ENCODE measurements around the gene TMX4. TPM values are rescaled to one million over a fixed set of nuclear protein-coding genes. Genes with fewer than 3 reads are reported as not detected.
"Not testable (repeated sequence)": the region's sequence is repeated elsewhere in the genome, so short reads cannot be mapped to it uniquely, and the experiment has no call there.

The TMX4 gene
- total RNA-seq, 2 donors from 2014 or later = 20.9 to 27.2 TPM

- no peak overlapping the region for H3K27ac Mint-ChIP-seq
- no peaks in the 10 kb centered on the region for H3K36me3 Mint-ChIP-seq (ENCODE audit: low read depth)
- peaks cover 4% of the 10 kb centered on the region for H3K27me3 Mint-ChIP-seq
- no peak overlapping the region for H3K4me3 Mint-ChIP-seq
- no peaks in the 10 kb centered on the region for H3K9me3 Mint-ChIP-seq
- no peak for ATAC-seq (replicated peaks)
- H3K4me1 Mint-ChIP-seq = no peaks in the 10 kb centered on the region
Observed at GRCh38 chr20:7971536-7972280, 47.9 kb downstream of the TMX4 start.

- H3K27me3 Mint-ChIP-seq = peaks cover 4% of the 10 kb centered on the region
- H3K4me1 Mint-ChIP-seq = no peaks in the 10 kb centered on the region
- H3K27ac Mint-ChIP-seq = no peak overlapping the region
- H3K36me3 Mint-ChIP-seq (ENCODE audit: low read depth) = no peaks in the 10 kb centered on the region
- no peaks in the 10 kb centered on the region for H3K9me3 Mint-ChIP-seq
- no peak for ATAC-seq (replicated peaks)
- H3K4me3 Mint-ChIP-seq = no peak overlapping the region
Observed at GRCh38 chr20:7967199-7967844, 52.2 kb downstream of the TMX4 start.

- no peaks in the 10 kb centered on the region for H3K9me3 Mint-ChIP-seq
- ATAC-seq (replicated peaks) = no peak
- H3K27me3 Mint-ChIP-seq = peaks cover 5% of the 10 kb centered on the region
- H3K27ac Mint-ChIP-seq = no peak overlapping the region
- no peaks in the 10 kb centered on the region for H3K4me1 Mint-ChIP-seq
- H3K4me3 Mint-ChIP-seq = no peak overlapping the region
- H3K36me3 Mint-ChIP-seq (ENCODE audit: low read depth) = no peaks in the 10 kb centered on the region
Observed at GRCh38 chr20:7966176-7966575, 53.4 kb downstream of the TMX4 start.

GRCh38 chr20:7959484-7959883, 60.1 kb downstream of the TMX4 start:
- Mint-ChIP-seq H3K27me3 (peaks cover 29% of the 10 kb centered on the region), H3K36me3 (ENCODE audit: low read depth) (no peaks in the 10 kb centered on the region)

GRCh38 chr20:7956561-7956960, 63.0 kb downstream of the TMX4 start:
- peaks cover 31% of the 10 kb centered on the region for H3K27me3 Mint-ChIP-seq
- not testable (repeated sequence) for H3K27ac Mint-ChIP-seq; ATAC-seq (replicated peaks); H3K4me1 Mint-ChIP-seq; H3K36me3 Mint-ChIP-seq (ENCODE audit: low read depth); H3K4me3 Mint-ChIP-seq; H3K9me3 Mint-ChIP-seq

More at GRCh38 chr20:7959484-7959883, 60.1 kb downstream of the TMX4 start:
- H3K4me1 Mint-ChIP-seq = no peaks in the 10 kb centered on the region
- no peak for ATAC-seq (replicated peaks)
- H3K4me3 Mint-ChIP-seq = no peak overlapping the region
- H3K9me3 Mint-ChIP-seq = peaks cover 7% of the 10 kb centered on the region
- no peak overlapping the region for H3K27ac Mint-ChIP-seq

GRCh38 chr20:7950387-7950786, 69.2 kb downstream of the TMX4 start:
- H3K9me3 Mint-ChIP-seq = peaks cover 5% of the 10 kb centered on the region
- H3K4me1 Mint-ChIP-seq = no peaks in the 10 kb centered on the region
- peaks cover 14% of the 10 kb centered on the region for H3K27me3 Mint-ChIP-seq
- no peak overlapping the region for H3K27ac Mint-ChIP-seq
- H3K36me3 Mint-ChIP-seq (ENCODE audit: low read depth) = no peaks in the 10 kb centered on the region
- no peak for ATAC-seq (replicated peaks)
- H3K4me3 Mint-ChIP-seq = no peak overlapping the region

GRCh38 chr20:7943891-7944290, 75.7 kb downstream of the TMX4 start:
- H3K4me3 Mint-ChIP-seq = no peak overlapping the region
- no peaks in the 10 kb centered on the region for H3K4me1 Mint-ChIP-seq
- ATAC-seq (replicated peaks) = no peak

GRCh38 chr20:7940341-7940740, 79.2 kb downstream of the TMX4 start, which contains the start of gene HAO1:
TSS of gene HAO1 (minus strand) at chr20:7940458. CDS start at chr20:7940422, 36 bp downstream.
- Mint-ChIP-seq H3K4me1 (no peaks in the 10 kb centered on the region), H3K27me3 (peaks cover 3% of the 10 kb centered on the region), H3K36me3 (ENCODE audit: low read depth) (no peaks in the 10 kb centered on the region), H3K27ac (no peak within 1 kb of the TSS), H3K4me3 (no peak within 1 kb of the TSS), H3K9me3 (no peaks in the 10 kb centered on the region)
- no peak for ATAC-seq (replicated peaks)

More at GRCh38 chr20:7943891-7944290, 75.7 kb downstream of the TMX4 start:
- peaks cover 5% of the 10 kb centered on the region for H3K9me3 Mint-ChIP-seq
- no peaks in the 10 kb centered on the region for H3K36me3 Mint-ChIP-seq (ENCODE audit: low read depth)
- no peak overlapping the region for H3K27ac Mint-ChIP-seq
- H3K27me3 Mint-ChIP-seq = peaks cover 4% of the 10 kb centered on the region

GRCh38 chr20:7939663-7940062, 79.9 kb downstream of the TMX4 start:
- Mint-ChIP-seq H3K9me3 (no peaks in the 10 kb centered on the region), H3K27me3 (peaks cover 6% of the 10 kb centered on the region), H3K27ac (no peak overlapping the region), H3K36me3 (ENCODE audit: low read depth) (no peaks in the 10 kb centered on the region), H3K4me1 (no peaks in the 10 kb centered on the region), H3K4me3 (no peak overlapping the region)
- no peak for ATAC-seq (replicated peaks)

- Mint-ChIP-seq H3K9me3 (no peaks in the 10 kb centered on the region), H3K27ac (no peak overlapping the region), H3K36me3 (ENCODE audit: low read depth) (no peaks in the 10 kb centered on the region), H3K27me3 (peaks cover 6% of the 10 kb centered on the region), H3K4me3 (no peak overlapping the region), H3K4me1 (no peaks in the 10 kb centered on the region)
- no peak for ATAC-seq (replicated peaks)
Observed at GRCh38 chr20:7938058-7938457, 81.5 kb downstream of the TMX4 start.

GRCh38 chr20:7937328-7937727, 82.2 kb downstream of the TMX4 start:
- Mint-ChIP-seq H3K27ac (no peak overlapping the region), H3K9me3 (no peaks in the 10 kb centered on the region), H3K4me1 (no peaks in the 10 kb centered on the region), H3K4me3 (no peak overlapping the region), H3K27me3 (peaks cover 6% of the 10 kb centered on the region), H3K36me3 (ENCODE audit: low read depth) (no peaks in the 10 kb centered on the region)
- ATAC-seq (replicated peaks) = no peak

- no peak overlapping the region for H3K4me3 Mint-ChIP-seq
- no peak for ATAC-seq (replicated peaks)
- no peaks in the 10 kb centered on the region for H3K9me3 Mint-ChIP-seq
- H3K4me1 Mint-ChIP-seq = no peaks in the 10 kb centered on the region
- no peak overlapping the region for H3K27ac Mint-ChIP-seq
- H3K36me3 Mint-ChIP-seq (ENCODE audit: low read depth) = no peaks in the 10 kb centered on the region
- H3K27me3 Mint-ChIP-seq = peaks cover 11% of the 10 kb centered on the region
Observed at GRCh38 chr20:7935027-7935551, 84.5 kb downstream of the TMX4 start.

- no peak for ATAC-seq (replicated peaks)
- no peaks in the 10 kb centered on the region for H3K36me3 Mint-ChIP-seq (ENCODE audit: low read depth)
Observed at GRCh38 chr20:7933346-7933745, 86.2 kb downstream of the TMX4 start.

GRCh38 chr20:7930343-7930742, 89.2 kb downstream of the TMX4 start:
- H3K4me3 Mint-ChIP-seq = no peak overlapping the region
- no peaks in the 10 kb centered on the region for H3K36me3 Mint-ChIP-seq (ENCODE audit: low read depth)
- no peak for ATAC-seq (replicated peaks)
- peaks cover 8% of the 10 kb centered on the region for H3K27me3 Mint-ChIP-seq
- H3K9me3 Mint-ChIP-seq = no peaks in the 10 kb centered on the region
- no peaks in the 10 kb centered on the region for H3K4me1 Mint-ChIP-seq
- H3K27ac Mint-ChIP-seq = no peak overlapping the region

More at GRCh38 chr20:7933346-7933745, 86.2 kb downstream of the TMX4 start:
- Mint-ChIP-seq H3K27me3 (peaks cover 11% of the 10 kb centered on the region), H3K4me1 (no peaks in the 10 kb centered on the region), H3K4me3 (no peak overlapping the region), H3K27ac (no peak overlapping the region), H3K9me3 (no peaks in the 10 kb centered on the region)
